GM18519 (cell line): ENCODE results near the gene TNRC18.
"Not testable (repeated sequence)": the region's sequence is repeated elsewhere in the genome, so short reads cannot be mapped to it uniquely, and the experiment has no call there.

Source experiments
- ATAC-seq: cut with Tn5 transposase; IDR thresholded peaks from one replicate; pipeline ENCODE4 v1.9.1; 2021; ENCODE audit warnings: mild to moderate bottlenecking, moderate library complexity; ENCODE audit not compliant: unreplicated experiment, low FRiP score

Gene TNRC18

GRCh38 chr7:5296611-5297226, 126.9 kb downstream of the TNRC18 start:
- ATAC-seq: no peak

DNA sequence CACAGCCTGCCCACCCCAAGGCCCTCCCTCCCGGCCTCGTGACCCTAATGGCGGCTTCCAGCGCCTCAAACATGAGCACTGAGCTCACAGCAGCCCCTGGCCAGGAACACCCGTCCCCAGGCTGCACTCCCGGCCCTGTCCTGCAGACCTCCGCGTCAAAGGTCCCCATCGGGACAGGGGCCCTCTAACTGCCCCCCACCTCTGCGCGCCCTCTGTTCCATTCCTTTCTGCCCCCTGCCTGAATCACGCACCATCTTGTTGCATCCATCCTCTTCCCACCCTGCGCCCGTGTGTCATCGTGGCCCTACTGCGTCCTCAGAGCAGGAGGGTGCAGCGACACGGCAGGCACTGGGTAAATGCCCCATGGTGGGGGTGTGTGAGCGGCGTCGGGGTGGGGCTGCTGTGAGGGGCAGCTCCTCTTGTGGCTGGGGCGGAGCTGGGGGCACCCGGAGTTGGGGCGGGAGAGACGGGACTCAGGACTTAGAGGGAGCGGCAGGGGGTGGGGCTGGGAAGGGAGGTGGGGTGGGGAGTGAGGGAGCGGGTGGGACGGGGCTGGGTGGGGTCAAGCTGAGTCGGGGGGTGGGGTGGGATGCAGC, 127.5 kb downstream of the TNRC18 start:
- no peak for ATAC-seq

DNA sequence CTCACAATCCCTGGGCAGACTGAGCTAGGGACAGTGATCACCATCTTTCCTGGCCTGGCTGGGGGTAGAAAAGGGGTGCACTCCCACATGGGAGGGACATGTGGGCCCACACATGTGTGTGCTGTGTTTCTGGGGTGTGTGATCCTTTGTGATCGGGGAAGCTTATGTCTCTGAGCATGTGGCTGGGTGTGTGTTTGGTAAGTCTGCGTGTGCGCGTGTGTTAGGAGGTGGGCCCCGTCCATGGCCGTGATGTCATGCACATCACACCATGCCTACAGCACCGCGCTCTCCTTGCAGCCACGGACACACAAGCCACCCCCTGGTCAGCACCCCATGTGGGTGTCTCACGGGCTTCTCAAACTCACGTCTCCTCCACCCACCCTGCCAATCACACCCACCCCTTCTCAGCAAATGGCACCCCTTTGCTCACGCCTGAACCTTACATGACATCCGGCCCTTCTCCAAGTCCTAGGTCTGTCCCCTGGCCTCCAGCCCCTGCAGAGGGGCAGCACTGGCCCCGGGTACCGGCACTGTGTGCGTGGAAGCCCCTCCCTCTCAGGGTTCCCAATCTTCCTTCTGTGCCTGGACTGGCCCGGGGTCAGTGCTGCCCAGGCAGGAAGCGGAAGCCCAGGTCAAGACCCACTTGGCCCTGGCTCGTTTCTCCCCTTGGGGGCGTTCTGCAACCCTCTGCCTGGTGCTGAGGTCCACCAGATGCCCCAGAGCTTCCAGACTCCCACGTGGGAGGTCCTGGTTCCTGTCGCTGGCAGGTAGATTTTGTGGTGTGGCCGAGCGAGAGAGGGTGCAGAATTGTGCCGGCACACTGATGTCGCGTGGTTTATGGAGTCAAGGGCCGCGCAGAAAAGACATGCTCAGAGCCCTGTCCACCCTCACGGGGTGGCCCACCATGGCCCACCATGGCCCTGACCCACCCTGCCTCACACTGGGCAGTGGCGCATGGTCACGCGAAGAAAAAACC, 128.3 kb downstream of the TNRC18 start:
- no peak for ATAC-seq

- no peak for ATAC-seq
Observed at GRCh38 chr7:5294169-5294987, 129.3 kb downstream of the TNRC18 start.

DNA sequence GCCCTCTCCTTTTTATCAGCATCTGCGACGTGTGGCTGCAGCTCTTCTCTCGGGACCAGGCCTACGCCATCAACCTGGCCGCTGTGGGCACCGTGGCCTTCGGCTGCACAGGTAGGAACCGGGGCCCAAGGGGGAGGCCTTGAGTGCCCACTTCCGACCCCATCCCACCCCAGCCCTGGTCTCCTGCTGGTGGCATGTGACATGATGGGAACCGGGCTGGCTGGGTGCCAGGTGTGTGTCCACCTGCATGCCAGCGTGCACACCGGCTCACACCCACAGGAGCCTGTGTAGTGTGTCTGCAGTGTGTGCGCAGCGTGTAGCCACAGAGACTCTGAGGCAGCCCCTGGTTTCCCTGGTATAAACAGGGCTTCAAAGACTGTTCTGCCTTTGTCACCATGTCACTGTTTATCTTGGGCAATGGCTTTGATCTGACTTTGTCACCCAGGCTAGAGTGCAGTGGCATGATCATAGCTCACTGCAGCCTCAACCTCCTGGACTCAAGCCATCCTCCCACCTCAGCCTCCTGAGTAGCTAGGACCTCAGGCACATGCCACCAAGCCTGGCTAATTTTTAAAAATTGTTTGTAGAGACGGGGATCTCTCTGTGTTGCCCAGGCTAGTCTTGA, 131.8 kb downstream of the TNRC18 start:
- ATAC-seq: not testable (repeated sequence)

DNA sequence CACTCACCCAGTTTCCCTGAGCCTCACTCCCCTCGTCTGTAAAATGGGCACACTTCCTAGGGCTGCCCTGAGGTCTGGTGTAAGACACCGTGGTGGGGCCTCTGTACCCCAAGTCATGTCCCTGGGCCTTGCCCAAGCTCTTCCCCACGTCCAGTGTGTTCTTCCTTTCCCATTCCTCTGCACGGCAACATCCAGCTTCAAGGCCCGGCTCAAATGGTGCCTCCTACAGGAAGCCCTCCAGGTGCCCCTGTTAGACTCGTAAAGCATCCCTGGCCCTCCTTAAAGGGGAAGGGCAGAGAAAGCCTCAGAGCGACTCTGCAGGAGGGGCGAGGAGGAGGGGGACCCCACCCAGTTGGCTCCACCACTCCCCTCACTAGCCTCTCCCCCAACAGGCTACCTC, 132.3 kb downstream of the TNRC18 start:
- no peak for ATAC-seq

DNA sequence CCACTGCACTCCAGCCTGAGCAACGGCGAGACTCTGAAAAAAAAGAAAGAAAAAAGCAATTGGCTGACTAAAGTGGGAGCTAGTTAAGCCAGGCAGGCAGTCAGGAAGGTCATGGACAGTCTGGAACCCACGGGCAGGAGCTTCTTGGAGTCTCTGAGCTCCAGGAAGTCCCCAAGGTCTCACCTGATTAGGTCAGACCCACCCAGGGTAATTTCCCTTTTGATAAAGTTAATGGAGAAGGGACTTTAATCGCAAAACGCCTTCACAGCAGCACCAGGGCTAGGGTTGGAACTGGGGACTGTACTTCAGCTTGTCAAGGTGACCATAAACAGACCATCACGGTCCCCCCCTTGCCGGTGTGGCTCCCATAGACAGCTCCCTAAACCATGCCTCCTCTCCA, 134.3 kb downstream of the TNRC18 start:
- ATAC-seq: no peak

- not testable (repeated sequence) for ATAC-seq
Observed at GRCh38 chr7:5288560-5288959, 135.1 kb downstream of the TNRC18 start.

- ATAC-seq: no peak
Observed at GRCh38 chr7:5287802-5288201, 135.8 kb downstream of the TNRC18 start.

GRCh38 chr7:5287373-5287772, 136.3 kb downstream of the TNRC18 start:
- not testable (repeated sequence) for ATAC-seq

GRCh38 chr7:5286933-5287332, 136.7 kb downstream of the TNRC18 start:
- no peak for ATAC-seq

GRCh38 chr7:5284304-5285281, 139.0 kb downstream of the TNRC18 start:
- ATAC-seq: no peak

DNA sequence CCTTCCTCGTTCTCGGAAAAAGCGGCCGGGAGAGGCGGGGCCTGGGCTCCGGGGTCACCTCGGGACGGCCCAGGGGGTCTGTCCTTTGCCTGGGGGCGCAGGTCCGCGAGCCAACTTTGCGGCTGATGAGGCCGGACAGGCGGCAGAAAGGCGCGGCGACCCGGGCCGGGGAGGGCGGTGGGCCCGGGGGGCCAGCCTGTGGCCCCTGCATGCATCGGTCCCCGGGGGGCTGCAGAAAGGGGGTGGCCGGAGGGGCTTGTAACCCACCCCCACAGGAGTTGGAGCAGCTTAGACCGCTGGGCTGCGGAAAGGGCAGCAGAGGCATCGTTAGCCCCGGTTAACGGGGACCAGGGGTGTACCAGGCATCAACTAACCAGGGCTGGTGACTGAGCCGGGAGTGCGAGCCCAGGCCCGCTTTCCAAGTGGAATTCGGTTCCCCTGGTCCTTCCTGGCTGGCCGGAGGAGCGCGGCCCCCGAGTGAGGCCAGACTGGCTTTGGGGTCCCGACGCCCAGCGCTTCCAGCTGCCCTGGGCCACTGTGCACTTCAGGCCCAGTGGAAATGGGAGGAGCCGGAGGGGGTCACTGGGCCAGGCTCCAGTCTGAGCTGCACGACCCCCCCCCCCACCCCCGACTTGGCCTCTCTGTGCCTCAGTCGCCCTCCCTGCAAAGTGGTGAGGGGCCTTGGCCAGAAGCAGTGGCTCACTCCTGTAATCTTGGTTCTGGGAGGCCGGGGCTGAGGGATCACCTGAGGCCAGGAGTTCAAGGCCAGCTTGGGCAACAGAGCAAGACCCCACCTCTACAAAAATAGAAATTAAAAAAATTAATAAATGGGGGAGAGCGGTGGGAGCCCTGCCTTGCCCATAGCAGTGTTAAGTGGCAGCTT, 140.0 kb downstream of the TNRC18 start:
- ATAC-seq: no peak

DNA sequence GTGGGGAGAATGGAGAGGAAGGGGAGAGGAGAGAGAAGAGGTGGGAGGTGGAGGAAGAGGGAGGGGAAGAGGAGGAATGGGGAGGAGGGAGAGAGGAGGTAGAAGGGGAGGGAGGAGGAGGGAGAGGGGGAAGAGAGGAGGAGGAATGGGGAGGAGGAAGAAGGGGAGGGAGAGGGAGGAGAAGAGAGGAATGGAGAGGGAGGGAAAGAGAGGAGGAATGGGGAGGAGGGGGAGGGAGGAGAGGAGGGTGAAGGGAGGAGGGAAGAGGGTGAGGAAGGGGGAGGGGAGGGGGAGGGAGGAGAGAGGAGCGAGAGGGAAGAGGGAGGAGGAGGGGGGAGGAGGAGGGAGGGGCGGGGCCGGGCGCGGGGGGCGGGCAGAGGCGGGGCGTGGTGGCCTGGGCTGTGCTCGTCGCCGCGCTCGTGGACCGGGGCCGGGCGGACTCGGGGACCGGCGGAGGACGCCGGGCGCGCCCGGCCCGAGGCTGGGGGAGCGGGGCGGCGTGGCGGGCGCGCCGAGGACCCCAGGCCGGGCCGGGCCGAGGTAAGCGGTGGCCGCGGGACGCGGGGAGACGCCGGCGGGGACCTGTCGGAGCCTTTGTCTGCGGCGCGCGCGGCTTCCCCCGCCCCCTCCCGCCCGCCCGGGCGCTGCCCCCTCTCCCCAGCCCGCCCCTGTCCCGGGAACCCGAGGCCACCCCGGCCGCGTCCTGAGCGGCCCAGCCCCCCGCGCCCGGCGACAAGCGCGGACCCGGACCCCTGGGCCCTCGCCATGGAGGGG, 140.9 kb downstream of the TNRC18 start, which contains the start of gene SLC29A4:
Gene SLC29A4, plus strand, starts transcription at position 401 of the 774 bp plus-strand sequence. CDS start 4,874 bp downstream, outside the sequence.
- ATAC-seq: no peak

DNA sequence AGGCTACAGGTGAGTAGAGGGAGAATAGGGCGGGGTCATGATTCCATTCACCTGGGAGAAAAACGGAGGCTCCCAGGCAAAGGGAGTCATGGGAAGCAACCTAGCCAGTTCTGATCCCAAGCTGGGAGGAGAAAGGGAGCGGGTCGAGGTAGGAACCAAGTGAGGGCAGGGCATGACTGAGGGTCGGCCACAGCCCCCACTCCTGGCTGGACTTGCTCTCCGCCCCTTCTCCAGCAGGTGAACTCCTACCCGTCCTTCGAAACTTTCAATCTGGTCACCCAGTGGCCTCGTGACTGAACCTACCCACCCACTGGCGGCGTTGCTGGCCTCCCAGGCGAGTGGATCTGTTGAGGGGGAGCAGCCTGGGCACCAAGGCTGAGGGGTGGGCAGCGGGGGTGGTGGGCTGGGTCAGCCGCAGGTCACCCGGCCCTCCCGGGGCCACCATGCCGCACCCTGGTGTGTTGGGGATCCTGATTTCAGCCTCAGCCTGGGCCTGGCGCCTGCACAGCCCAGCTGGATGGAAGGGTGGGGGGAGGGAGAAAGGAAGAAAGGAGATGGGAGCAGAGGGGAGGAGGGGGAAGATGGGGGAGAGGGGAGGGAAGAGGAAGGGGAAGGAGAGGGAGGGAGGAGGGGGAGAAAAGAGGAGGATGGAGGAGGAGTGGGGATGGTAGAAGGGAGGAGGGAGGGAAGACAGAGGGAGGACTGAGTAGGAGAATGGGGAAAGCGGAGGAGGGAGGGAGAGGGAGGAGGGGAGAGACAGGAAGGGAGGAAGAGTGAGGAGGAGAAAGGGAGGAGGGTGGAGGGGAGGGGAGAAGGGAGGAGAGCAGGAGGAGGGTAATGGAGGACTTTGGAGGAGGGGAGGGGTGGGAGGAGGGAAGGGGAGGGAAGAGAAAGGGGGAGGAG, 141.8 kb downstream of the TNRC18 start:
- ATAC-seq: not testable (repeated sequence)

GRCh38 chr7:5279734-5280133, 143.9 kb downstream of the TNRC18 start:
- ATAC-seq: no peak
